GM23248 (cell line): Measurements from ENCODE around the gene SLC37A1. TPM values are rescaled to one million over a fixed set of nuclear protein-coding genes. Genes with fewer than 3 reads are reported as not detected.
"Not testable (repeated sequence)": the region's sequence is repeated elsewhere in the genome, so short reads cannot be mapped to it uniquely, and the experiment has no call there.

Source experiments
- DNase-seq: peaks from one replicate; pipeline ENCODE4 v3.0.0-alpha.2; 2015
- H2AFZ ChIP-seq: fragments of 200-600 bp; sonication (generic); 2 replicates; pipeline ENCODE4 v1.6.1; 2016; ENCODE audit warnings: antibody characterized with exemption
- H3F3A ChIP-seq: fragments of 200-600 bp; sonication (generic); 2 replicates; pipeline ENCODE4 v1.6.1; 2016; ENCODE audit warnings: mild to moderate bottlenecking, antibody characterized with exemption, mixed run types; ENCODE audit not compliant: insufficient read depth
- H3K27ac ChIP-seq: fragments of 200-600 bp; sonication (generic); 2 replicates; pipeline ENCODE4 v1.5.1; 2016; ENCODE audit warnings: mild to moderate bottlenecking
- H3K27me3 ChIP-seq: fragments of 200-600 bp; sonication (generic); replicated peaks from 2 replicates; pipeline ENCODE4 v1.6.1; 2016; ENCODE audit warnings: mild to moderate bottlenecking; ENCODE audit not compliant: insufficient read depth
- H3K36me3 ChIP-seq: fragments of 200-600 bp; sonication (generic); 2 replicates; pipeline ENCODE4 v1.6.1; 2016; ENCODE audit warnings: low read depth, mild to moderate bottlenecking
- H3K4me1 ChIP-seq: fragments of 200-600 bp; sonication (generic); 2 replicates; pipeline ENCODE4 v1.6.1; 2016; ENCODE audit warnings: mild to moderate bottlenecking; ENCODE audit not compliant: insufficient read depth
- H3K4me2 ChIP-seq: fragments of 200-600 bp; sonication (generic); one replicate; pipeline ENCODE4 v1.6.1; 2016; ENCODE audit warnings: mild to moderate bottlenecking; ENCODE audit not compliant: unreplicated experiment
- H3K4me3 ChIP-seq: fragments of 200-600 bp; sonication (generic); 2 replicates; pipeline ENCODE4 v1.5.1; 2016; ENCODE audit warnings: mild to moderate bottlenecking
- H3K79me2 ChIP-seq: fragments of 200-600 bp; sonication (generic); 2 replicates; pipeline ENCODE4 v1.6.1; 2016; ENCODE audit warnings: mild to moderate bottlenecking; ENCODE audit not compliant: insufficient read depth
- H3K9ac ChIP-seq: fragments of 200-600 bp; sonication (generic); 2 replicates; pipeline ENCODE4 v1.6.1; 2016; ENCODE audit warnings: mild to moderate bottlenecking
- H3K9me2 ChIP-seq: fragments of 200-600 bp; sonication (generic); 2 replicates; pipeline ENCODE4 v1.6.1; 2016; ENCODE audit warnings: mixed run types, mild to moderate bottlenecking, moderate library complexity; ENCODE audit not compliant: insufficient read depth
- H3K9me3 ChIP-seq: fragments of 200-600 bp; sonication (generic); one replicate; pipeline ENCODE4 v1.6.1; 2017; ENCODE audit warnings: low read depth
- H4K20me1 ChIP-seq: fragments of 200-600 bp; sonication (generic); 2 replicates; pipeline ENCODE4 v1.6.0; 2016; ENCODE audit not compliant: insufficient read depth
- EZH2 ChIP-seq: fragments of 200-600 bp; sonication (generic); IDR thresholded peaks from 2 replicates; pipeline ENCODE4 v1.6.1; 2018; ENCODE audit warnings: antibody characterized with exemption, mild to moderate bottlenecking; ENCODE audit not compliant: insufficient read depth, poor library complexity, severe bottlenecking
- EZH2phosphoT487 ChIP-seq: fragments of 200-600 bp; sonication (generic); IDR thresholded peaks from 2 replicates; pipeline ENCODE4 v1.6.1; 2018; ENCODE audit warnings: antibody characterized with exemption, moderate library complexity, mild to moderate bottlenecking, low read depth; ENCODE audit not compliant: insufficient read depth
- WGBS, 2 experiments: methylation state at CpG; one replicate each; pipeline ENCODE4 v1.1.6; 2015 to 2017; ENCODE audit warnings: low lambda C conversion rate in 2 of 2, low coverage in 1 of 2; ENCODE audit errors: missing lambda C conversion rate in 2 of 2; 5-methylcytosine and 5-hydroxymethylcytosine counted together
- in situ Hi-C: fragments of 300-500 bp; cut with MboI; formaldehyde crosslinking; loops from 2 replicates; pipeline ENCODE4 v1.15.0; 2020
- polyA plus RNA-seq: library from polyadenylated mRNA; unstranded; fragments of >200 nt; fragmentation: Nextera tagmentation; extraction: Ambion mirVana; gene quantifications from 2 replicates; pipeline ENCODE4 v1.2.1, GENCODE V29; 2016
- total RNA-seq: library from RNA; depleted of rRNA; stranded (reverse); fragments of >200 nt; shearing (Covaris generic); gene quantifications from 2 replicates; pipeline ENCODE4 v1.2.3, GENCODE V29; 2014

The SLC37A1 gene
- total and polyA plus RNA-seq, 2 experiments from 2014 or later: not detected

DNA sequence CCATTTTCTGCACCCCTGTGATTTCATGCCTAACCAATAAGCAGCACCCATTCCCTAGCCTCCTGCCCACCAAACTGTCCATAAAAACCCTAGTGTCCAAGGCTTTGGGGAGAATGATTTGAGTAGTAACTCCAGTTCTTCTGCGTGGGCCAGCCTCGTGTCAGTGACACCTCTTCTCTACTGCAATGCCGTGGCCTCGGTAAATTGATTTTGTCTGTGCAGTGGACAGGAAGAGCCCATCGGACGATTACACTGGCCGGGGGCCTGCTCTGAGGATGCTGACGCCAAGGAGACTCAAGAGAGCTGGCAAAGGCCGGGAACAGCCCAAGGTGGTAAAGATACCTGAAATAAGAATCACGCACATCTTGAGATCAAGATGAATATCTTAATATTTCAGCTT, 47.0 kb upstream of the SLC37A1 start:
- Histone ChIP-seq H2AFZ (no peak overlapping the region), H3K27ac (no peak overlapping the region), H4K20me1 (no peaks in the 10 kb centered on the region), H3K4me2 (no peak overlapping the region), H3F3A (no peaks in the 10 kb centered on the region), H3K4me3 (no peak overlapping the region), H3K79me2 (no peaks in the 10 kb centered on the region), H3K4me1 (no peaks in the 10 kb centered on the region), H3K9me2 (no peaks in the 10 kb centered on the region), H3K36me3 (no peaks in the 10 kb centered on the region), H3K27me3 (peaks cover 8% of the 10 kb centered on the region; the same call in 1 of the 2 replicates), H3K9me3 (no peaks in the 10 kb centered on the region), H3K9ac (no peak overlapping the region)
- no peak for DNase-seq
- in situ Hi-C loops: no loop called here
- WGBS, 2 experiments: 35 to 50% methylated on average over 10 of the region's 10 CpGs
- no peak for TF ChIP-seq EZH2
- TF ChIP-seq EZH2phosphoT487: no peak

DNA sequence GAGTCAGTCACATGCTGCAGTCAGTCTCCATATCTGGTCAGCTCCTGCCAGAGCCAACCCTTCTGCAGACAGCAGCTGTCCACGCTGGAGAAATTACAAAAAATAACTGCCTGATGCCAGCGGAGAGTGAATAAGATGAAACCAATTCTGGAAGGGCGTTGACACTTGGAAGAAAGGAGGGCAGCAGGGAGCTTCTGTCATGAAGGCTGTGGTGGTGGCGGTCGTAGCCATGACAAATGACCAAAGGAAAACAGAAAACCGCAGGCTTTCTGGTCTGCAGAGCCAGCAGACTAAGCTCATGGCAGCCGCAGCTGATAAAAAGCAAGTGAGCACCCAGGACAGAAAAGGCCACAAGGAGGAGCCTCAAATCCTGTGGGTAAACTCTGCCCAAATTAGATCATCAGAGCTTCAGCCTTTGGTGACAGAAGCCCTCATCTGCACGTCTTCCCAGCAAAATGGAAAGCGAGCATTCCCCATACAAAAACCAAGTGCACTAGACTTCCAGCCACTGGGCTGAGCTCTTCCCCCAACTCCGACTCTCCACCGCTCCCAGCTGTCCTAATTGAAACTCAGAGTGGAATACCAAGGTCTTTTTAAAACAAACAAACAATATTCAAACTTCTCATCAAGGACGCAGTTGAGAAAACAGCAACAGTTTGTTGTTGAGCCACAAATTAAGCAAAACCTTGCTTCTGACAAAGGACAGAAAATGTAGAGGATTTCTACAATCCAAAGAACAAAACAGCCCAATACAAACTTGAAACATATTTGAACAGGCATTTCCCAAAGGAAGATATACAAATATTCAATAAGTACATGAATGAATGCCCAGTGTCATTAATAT, 46.3 kb upstream of the SLC37A1 start:
- H3K27ac ChIP-seq: no peak overlapping the region
- H3K9ac ChIP-seq: no peak overlapping the region
- peaks cover 8% of the 10 kb centered on the region; the same call in 1 of the 2 replicates for H3K27me3 ChIP-seq
- H2AFZ ChIP-seq: no peak overlapping the region
- H3K4me3 ChIP-seq: no peak overlapping the region
- no peaks in the 10 kb centered on the region for H3K9me2 ChIP-seq
- in situ Hi-C loops: no loop called here
- no peaks in the 10 kb centered on the region for H3K9me3 ChIP-seq
- H3K36me3 ChIP-seq: no peaks in the 10 kb centered on the region
- DNase-seq: peak; percentile 53
- no peaks in the 10 kb centered on the region for H3F3A ChIP-seq
- 14 to 17% methylated on average over 12 of the region's 12 CpGs for WGBS, 2 experiments
- no peak overlapping the region for H3K4me2 ChIP-seq
- no peaks in the 10 kb centered on the region for H3K4me1 ChIP-seq
- TF ChIP-seq EZH2 (no peak), EZH2phosphoT487 (no peak)
- no peaks in the 10 kb centered on the region for H4K20me1 ChIP-seq
- no peaks in the 10 kb centered on the region for H3K79me2 ChIP-seq

DNA sequence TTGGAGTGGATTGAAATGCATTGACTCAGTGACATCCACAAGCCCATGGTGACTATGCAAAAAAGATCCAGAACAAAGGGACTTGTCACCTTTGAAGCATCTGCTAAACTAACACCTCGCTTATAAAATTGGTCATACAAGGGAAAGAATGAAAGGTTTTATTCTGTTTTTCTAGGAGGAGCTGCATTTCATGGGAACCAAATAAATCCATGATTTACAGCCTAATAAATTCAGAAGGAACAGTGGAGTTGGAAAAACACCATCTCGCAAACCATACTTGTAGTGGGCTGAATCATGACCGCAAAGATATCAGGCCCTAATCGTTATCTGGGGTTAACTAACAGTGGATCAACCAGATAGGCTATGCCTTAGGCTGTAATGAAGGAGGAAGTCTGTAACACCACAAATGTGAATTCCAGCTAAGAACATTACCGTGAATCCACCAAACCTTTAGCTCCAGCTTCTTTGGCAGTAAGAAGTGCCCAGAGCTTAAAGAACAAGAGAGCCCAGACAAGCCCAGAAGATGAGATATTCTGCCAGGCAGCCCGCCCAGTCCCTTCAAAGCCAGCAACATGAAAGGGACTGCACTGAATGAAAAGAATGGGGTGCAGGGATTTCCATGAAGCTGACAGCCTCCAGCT, 45.0 kb upstream of the SLC37A1 start:
- no peaks in the 10 kb centered on the region for H3F3A ChIP-seq
- TF ChIP-seq EZH2: no peak
- TF ChIP-seq EZH2phosphoT487: no peak

DNA sequence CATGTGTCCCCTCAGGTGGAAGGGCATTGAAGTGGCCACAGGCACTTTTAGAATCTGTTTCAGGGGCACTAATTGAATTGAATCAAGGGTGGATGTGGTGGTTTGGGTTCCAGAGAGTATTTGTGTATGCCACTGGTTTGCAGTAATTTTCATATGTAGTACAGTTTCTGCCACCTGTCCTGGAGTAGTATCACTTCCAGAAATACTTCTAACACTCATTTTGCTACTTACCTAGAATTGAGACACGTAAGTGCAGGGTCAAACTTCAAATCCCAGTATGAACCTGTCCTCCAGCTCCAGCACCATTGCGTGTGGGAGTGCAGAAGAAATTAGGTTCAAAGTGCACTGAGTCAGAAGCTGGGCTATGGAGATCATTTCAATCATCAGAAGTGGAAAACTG, 44.4 kb upstream of the SLC37A1 start:
- in situ Hi-C loops: no loop called here
- Histone ChIP-seq H4K20me1 (no peaks in the 10 kb centered on the region), H3K4me1 (no peaks in the 10 kb centered on the region), H3K9ac (no peak overlapping the region), H3K9me2 (no peaks in the 10 kb centered on the region), H3K4me2 (no peak overlapping the region), H3K4me3 (no peak overlapping the region), H2AFZ (no peak overlapping the region), H3K27ac (no peak overlapping the region), H3F3A (no peaks in the 10 kb centered on the region), H3K36me3 (no peaks in the 10 kb centered on the region), H3K27me3 (peaks cover 8% of the 10 kb centered on the region; the same call in 1 of the 2 replicates), H3K9me3 (no peaks in the 10 kb centered on the region), H3K79me2 (no peaks in the 10 kb centered on the region)
- DNase-seq: no peak
- 31 to 40% methylated on average over 2 of the region's 2 CpGs for WGBS, 2 experiments
- TF ChIP-seq EZH2phosphoT487: no peak

More for the DNA sequence above, 45.0 kb upstream of the SLC37A1 start:
- WGBS, 2 experiments: 39 to 46% methylated on average over 6 of the region's 6 CpGs
- Histone ChIP-seq H3K27me3 (peaks cover 8% of the 10 kb centered on the region; the same call in 1 of the 2 replicates), H3K9me3 (no peaks in the 10 kb centered on the region), H3K79me2 (no peaks in the 10 kb centered on the region), H3K27ac (no peak overlapping the region), H3K36me3 (no peaks in the 10 kb centered on the region), H3K9ac (no peak overlapping the region), H3K4me2 (no peak overlapping the region), H2AFZ (no peak overlapping the region), H3K4me3 (no peak overlapping the region), H4K20me1 (no peaks in the 10 kb centered on the region), H3K9me2 (no peaks in the 10 kb centered on the region), H3K4me1 (no peaks in the 10 kb centered on the region)
- in situ Hi-C loops: no loop called here
- DNase-seq: no peak

DNA sequence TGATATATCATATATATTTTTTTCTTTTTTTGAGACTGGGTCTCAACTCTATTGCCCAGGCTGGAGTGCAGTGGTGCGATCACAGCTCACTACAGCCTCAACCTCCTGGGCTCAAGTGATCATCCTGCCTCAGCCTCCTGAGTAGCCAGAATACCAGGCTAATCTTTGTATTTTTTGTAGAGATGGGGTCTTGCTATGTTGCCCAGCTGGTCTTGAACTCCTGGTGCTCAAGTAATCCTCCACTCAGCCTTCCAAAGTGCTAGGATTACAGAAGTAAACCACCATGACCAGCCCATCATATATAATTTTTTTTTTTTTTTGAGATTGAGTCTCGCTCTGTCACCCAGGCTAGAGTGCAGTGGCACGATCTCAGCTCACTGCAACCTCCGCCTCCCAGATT, 43.9 kb upstream of the SLC37A1 start:
- H3K9me3 ChIP-seq, H3K4me3 ChIP-seq, H3K9me2 ChIP-seq, H3F3A ChIP-seq, H2AFZ ChIP-seq, DNase-seq, H3K36me3 ChIP-seq, H3K4me2 ChIP-seq, H3K27ac ChIP-seq, H3K79me2 ChIP-seq, in situ Hi-C loops, H4K20me1 ChIP-seq, H3K27me3 ChIP-seq, H3K9ac ChIP-seq, H3K4me1 ChIP-seq: not testable (repeated sequence)
- 66 to 72% methylated on average over 4 of the region's 4 CpGs for WGBS, 2 experiments
